Fibroblast of lung (primary cell): ENCODE data around the gene C5orf34.

Experiments used
- EZH2 ChIP-seq: IDR thresholded peaks from 2 replicates; pipeline ENCODE4 v1.5.1; 2012; ENCODE audit warnings: low read length, control low read depth, mild to moderate bottlenecking; ENCODE audit errors: missing control alignments
- TF ChIP-seq, protein P1 (sequence below), 2 donors: IDR thresholded peaks in 1 of 2; conservative IDR thresholded peaks in 1 of 2; 1 replicate in 1 of 2; 2 replicates in 1 of 2; pipeline ENCODE4 v1.5.1; 2011 to 2012; ENCODE audit warnings: low read length in 2 of 2, control low read depth in 1 of 2, inconsistent platforms in 1 of 2, low read depth in 1 of 2, mild to moderate bottlenecking in 1 of 2

DNA sequence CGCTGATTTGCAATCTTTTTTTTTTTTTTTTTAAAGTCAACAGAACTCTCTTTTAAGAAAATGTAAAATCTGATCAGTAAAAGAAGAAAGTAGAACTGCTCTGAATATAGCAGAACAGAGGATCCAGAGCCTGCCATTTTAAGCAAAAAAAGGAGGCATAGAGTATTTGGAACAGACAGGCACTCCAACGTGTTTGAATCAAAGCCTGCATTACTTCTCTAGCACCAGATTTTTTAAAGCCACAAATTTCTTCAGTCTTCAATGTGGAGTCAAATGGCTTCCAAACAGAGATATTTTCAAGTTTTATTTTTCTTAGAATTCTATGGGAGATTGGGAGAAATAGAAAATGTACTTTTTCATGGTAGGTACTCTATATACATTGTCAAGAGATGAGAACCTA, 36.8 kb upstream of the C5orf34 start:
- TF ChIP-seq, protein P1, sequence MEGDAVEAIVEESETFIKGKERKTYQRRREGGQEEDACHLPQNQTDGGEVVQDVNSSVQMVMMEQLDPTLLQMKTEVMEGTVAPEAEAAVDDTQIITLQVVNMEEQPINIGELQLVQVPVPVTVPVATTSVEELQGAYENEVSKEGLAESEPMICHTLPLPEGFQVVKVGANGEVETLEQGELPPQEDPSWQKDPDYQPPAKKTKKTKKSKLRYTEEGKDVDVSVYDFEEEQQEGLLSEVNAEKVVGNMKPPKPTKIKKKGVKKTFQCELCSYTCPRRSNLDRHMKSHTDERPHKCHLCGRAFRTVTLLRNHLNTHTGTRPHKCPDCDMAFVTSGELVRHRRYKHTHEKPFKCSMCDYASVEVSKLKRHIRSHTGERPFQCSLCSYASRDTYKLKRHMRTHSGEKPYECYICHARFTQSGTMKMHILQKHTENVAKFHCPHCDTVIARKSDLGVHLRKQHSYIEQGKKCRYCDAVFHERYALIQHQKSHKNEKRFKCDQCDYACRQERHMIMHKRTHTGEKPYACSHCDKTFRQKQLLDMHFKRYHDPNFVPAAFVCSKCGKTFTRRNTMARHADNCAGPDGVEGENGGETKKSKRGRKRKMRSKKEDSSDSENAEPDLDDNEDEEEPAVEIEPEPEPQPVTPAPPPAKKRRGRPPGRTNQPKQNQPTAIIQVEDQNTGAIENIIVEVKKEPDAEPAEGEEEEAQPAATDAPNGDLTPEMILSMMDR (conservative IDR thresholded peaks at IDR 0.05 in 1 of 2, IDR thresholded peaks at IDR 0.05 in 1 of 2; ENCODE audit: low read depth in 1 of 2, low read length in 2 of 2), result no peak
- TF ChIP-seq EZH2, result no peak
